MM.1S (cell line): ENCODE data around the gene ZNF593.

ENCODE experiments used
- DNase-seq: peaks from one replicate; pipeline ENCODE4 v3.0.0-alpha.2; 2015
- H2AFZ ChIP-seq: fragments of 300-600 bp; sonication (generic); 2 replicates; pipeline ENCODE4 v1.6.0; 2016; ENCODE audit warnings: antibody characterized with exemption, low read length
- H3F3A ChIP-seq: fragments of 300-600 bp; sonication (generic); 2 replicates; pipeline ENCODE4 v1.6.1; 2016; ENCODE audit warnings: mild to moderate bottlenecking, antibody characterized with exemption, low read length, moderate library complexity, mixed read lengths; ENCODE audit not compliant: insufficient read depth
- H3K27ac ChIP-seq: fragments of 300-600 bp; sonication (generic); 2 replicates; pipeline ENCODE4 v1.5.1; 2016; ENCODE audit warnings: mild to moderate bottlenecking, low read length
- H3K27me3 ChIP-seq: fragments of 300-600 bp; sonication (generic); replicated peaks from 2 replicates; pipeline ENCODE4 v1.6.0; 2016; ENCODE audit warnings: low read length; ENCODE audit not compliant: insufficient read depth
- H3K36me3 ChIP-seq: fragments of 300-600 bp; sonication (generic); replicated peaks from 2 replicates; pipeline ENCODE4 v1.6.1; 2016; ENCODE audit warnings: mild to moderate bottlenecking, low read length, mixed read lengths; ENCODE audit not compliant: insufficient read depth
- H3K4me1 ChIP-seq: fragments of 300-600 bp; sonication (generic); 2 replicates; pipeline ENCODE4 v1.6.1; 2016; ENCODE audit warnings: low read length, mixed read lengths
- H3K4me2 ChIP-seq: fragments of 300-600 bp; sonication (generic); 2 replicates; pipeline ENCODE4 v1.6.0; 2016; ENCODE audit warnings: low read depth, low read length
- H3K4me3 ChIP-seq: fragments of 300-600 bp; sonication (generic); 2 replicates; pipeline ENCODE4 v1.5.1; 2016; ENCODE audit warnings: low read length, mixed read lengths
- H3K79me2 ChIP-seq: fragments of 300-600 bp; sonication (generic); 2 replicates; pipeline ENCODE4 v1.6.1; 2016; ENCODE audit warnings: mixed run types, low read length, mixed read lengths
- H3K9ac ChIP-seq: fragments of 300-600 bp; sonication (generic); 2 replicates; pipeline ENCODE4 v1.6.1; 2016; ENCODE audit warnings: low read length, mixed read lengths
- H3K9me2 ChIP-seq: fragments of 300-600 bp; sonication (generic); replicated peaks from 2 replicates; pipeline ENCODE4 v1.6.1; 2016; ENCODE audit warnings: mild to moderate bottlenecking, low read length, mixed read lengths; ENCODE audit not compliant: insufficient read depth
- H3K9me3 ChIP-seq: fragments of 300-600 bp; sonication (generic); replicated peaks from 2 replicates; pipeline ENCODE4 v1.6.1; 2016; ENCODE audit warnings: mild to moderate bottlenecking, low read length, mixed read lengths; ENCODE audit not compliant: insufficient read depth
- H4K20me1 ChIP-seq: fragments of 300-600 bp; sonication (generic); 2 replicates; pipeline ENCODE4 v1.6.1; 2016; ENCODE audit warnings: mild to moderate bottlenecking, low read length, moderate library complexity, mixed read lengths; ENCODE audit not compliant: insufficient read depth
- CTCF ChIP-seq: fragments of 300-600 bp; sonication (generic); IDR thresholded peaks from 2 replicates; pipeline ENCODE4 v1.5.1; 2016; ENCODE audit warnings: antibody characterized with exemption, low read length, mixed read lengths
- EZH2 ChIP-seq: fragments of 300-600 bp; sonication (generic); optimal IDR thresholded peaks from 2 replicates; pipeline ENCODE3; 2017; ENCODE audit warnings: low read depth, mild to moderate bottlenecking, antibody characterized with exemption, low read length, mixed read lengths
- EZH2phosphoT487 ChIP-seq: fragments of 300-600 bp; sonication (generic); IDR thresholded peaks from 2 replicates; pipeline ENCODE4 v1.6.1; 2018; ENCODE audit warnings: antibody characterized with exemption, low read length

Gene ZNF593

DNA sequence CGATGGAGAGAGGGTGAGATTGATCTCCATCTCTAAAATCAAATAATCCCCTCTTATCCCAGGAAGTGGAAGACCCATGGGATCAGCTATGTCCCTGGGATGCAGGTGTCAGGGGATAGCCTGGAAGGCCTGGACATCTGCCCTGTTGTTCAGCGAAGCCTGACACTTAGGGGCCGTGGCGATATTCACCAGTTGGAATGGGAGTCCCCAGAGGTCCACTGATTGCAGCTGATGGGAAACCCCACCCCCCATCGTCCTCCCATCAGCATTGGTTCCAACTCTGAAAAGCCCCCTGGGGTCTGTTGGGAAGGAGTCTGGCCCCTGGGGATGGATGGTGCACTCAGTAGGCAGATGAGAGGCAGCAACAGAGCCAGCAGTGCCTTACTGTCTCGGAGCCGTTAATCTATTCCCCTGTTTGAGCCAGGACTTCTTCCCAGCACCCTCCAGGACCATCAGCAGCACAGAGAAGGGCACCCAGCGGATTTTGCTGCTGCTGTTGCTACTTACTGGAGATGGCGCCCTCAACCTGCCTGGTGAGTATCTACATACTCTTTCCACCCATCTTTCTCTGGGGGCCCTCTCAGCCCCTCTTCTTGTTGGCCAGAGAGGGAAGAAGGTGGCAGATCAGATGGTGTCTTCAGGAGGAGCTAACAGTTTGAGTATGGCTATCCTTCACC, 34.1 kb downstream of the ZNF593 start:
- peaks cover 13% of the 10 kb centered on the region for H3K4me1 ChIP-seq
- H3K27me3 ChIP-seq: no peaks in the 10 kb centered on the region
- H3K79me2 ChIP-seq: no peaks in the 10 kb centered on the region
- no peaks in the 10 kb centered on the region for H3K9me3 ChIP-seq
- no peak overlapping the region for H3K4me3 ChIP-seq
- no peaks in the 10 kb centered on the region for H4K20me1 ChIP-seq
- no peaks in the 10 kb centered on the region for H3F3A ChIP-seq
- no peak for TF ChIP-seq EZH2
- TF ChIP-seq CTCF: no peak
- TF ChIP-seq EZH2phosphoT487: no peak
- H3K27ac ChIP-seq: no peak overlapping the region
- no peak overlapping the region for H2AFZ ChIP-seq
- no peak overlapping the region for H3K4me2 ChIP-seq
- H3K9me2 ChIP-seq: no peaks in the 10 kb centered on the region
- H3K9ac ChIP-seq: no peak overlapping the region
- no peak for DNase-seq
- no peaks in the 10 kb centered on the region for H3K36me3 ChIP-seq

DNA sequence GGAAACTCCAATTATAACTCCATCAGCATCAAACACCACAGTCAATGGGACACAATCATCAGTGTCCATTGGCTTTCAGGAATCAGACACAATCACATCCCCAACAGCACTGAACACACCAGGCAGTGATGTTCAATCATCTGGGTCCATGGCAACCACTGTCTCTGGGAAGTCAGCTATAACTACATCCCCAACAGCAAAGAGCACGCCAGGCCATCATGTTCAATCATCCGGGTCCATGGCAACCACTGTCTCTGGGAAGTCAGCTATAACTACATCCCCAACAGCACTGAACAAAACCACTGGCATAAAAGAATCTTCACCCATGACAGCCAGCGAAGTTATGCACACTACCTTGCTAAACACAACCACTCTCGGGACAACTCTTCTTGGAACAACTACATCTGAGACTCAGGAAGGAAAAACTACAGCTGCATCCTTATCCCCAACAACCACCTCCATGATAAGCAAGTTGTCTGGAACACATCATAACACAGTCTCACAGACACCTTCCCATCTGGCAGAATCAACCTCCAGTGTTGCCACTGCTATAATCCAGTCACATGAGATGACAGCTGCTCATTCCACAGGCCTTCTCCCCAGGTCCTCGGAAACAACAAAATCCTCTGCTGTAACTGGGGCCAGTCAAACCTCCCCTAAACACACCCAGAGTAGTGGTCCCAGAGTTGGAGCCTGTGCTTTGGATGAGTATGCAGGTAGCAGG, 40.6 kb downstream of the ZNF593 start:
- H3K4me2 ChIP-seq: no peak overlapping the region
- TF ChIP-seq EZH2: no peak
- no peak for TF ChIP-seq EZH2phosphoT487
- H3F3A ChIP-seq: no peaks in the 10 kb centered on the region
- H3K4me3 ChIP-seq: no peak overlapping the region
- no peaks in the 10 kb centered on the region for H3K9me3 ChIP-seq
- H2AFZ ChIP-seq: no peak overlapping the region
- no peaks in the 10 kb centered on the region for H3K79me2 ChIP-seq
- no peak for DNase-seq
- no peaks in the 10 kb centered on the region for H3K9me2 ChIP-seq
- no peaks in the 10 kb centered on the region for H3K4me1 ChIP-seq
- H4K20me1 ChIP-seq: no peaks in the 10 kb centered on the region
- H3K36me3 ChIP-seq: no peaks in the 10 kb centered on the region
- H3K9ac ChIP-seq: no peak overlapping the region
- no peaks in the 10 kb centered on the region for H3K27me3 ChIP-seq
- no peak overlapping the region for H3K27ac ChIP-seq

GRCh38 chr1:26212726-26213125, 43.0 kb downstream of the ZNF593 start:
- Histone ChIP-seq H4K20me1 (no peaks in the 10 kb centered on the region), H3K36me3 (no peaks in the 10 kb centered on the region), H3K9me3 (no peaks in the 10 kb centered on the region), H3K27ac (no peak overlapping the region), H3K4me1 (no peaks in the 10 kb centered on the region), H3K9ac (no peak overlapping the region), H3K4me3 (no peak overlapping the region), H3F3A (no peaks in the 10 kb centered on the region), H3K79me2 (no peaks in the 10 kb centered on the region), H3K9me2 (no peaks in the 10 kb centered on the region), H2AFZ (no peak overlapping the region), H3K27me3 (no peaks in the 10 kb centered on the region), H3K4me2 (no peak overlapping the region)
- TF ChIP-seq CTCF (no peak), EZH2phosphoT487 (no peak), EZH2 (no peak)
- DNase-seq: no peak
